Neural cell (in vitro differentiated cells): ENCODE results near the gene MGLL.

Source experiments
- CTCF ChIP-seq: fragments of 450-650 bp; IDR thresholded peaks from 2 replicates; pipeline ENCODE4 v1.5.1; 2014; ENCODE audit warnings: antibody characterized with exemption, mild to moderate bottlenecking, moderate library complexity; ENCODE audit not compliant: poor library complexity, severe bottlenecking
- EP300 ChIP-seq: fragments of 450-650 bp; conservative IDR thresholded peaks from 2 replicates; pipeline ENCODE4 v1.6.1; 2014; ENCODE audit warnings: antibody characterized with exemption, mild to moderate bottlenecking, moderate library complexity; ENCODE audit not compliant: poor library complexity, severe bottlenecking
- EZH2 ChIP-seq: fragments of 200-600, 300-800 bp; shearing (Covaris generic), sonication (generic); IDR thresholded peaks from 2 replicates; pipeline ENCODE4 v1.6.1; 2014; ENCODE audit warnings: antibody characterized with exemption, low read length, borderline replicate concordance, mild to moderate bottlenecking; ENCODE audit not compliant: insufficient read depth, poor library complexity, severe bottlenecking
- POLR2AphosphoS5 ChIP-seq: IDR thresholded peaks from 2 replicates; pipeline ENCODE4 v1.6.1; 2012
- RAD21 ChIP-seq: fragments of 450-650 bp; conservative IDR thresholded peaks from 2 replicates; pipeline ENCODE4 v1.6.1; 2014; ENCODE audit warnings: antibody characterized with exemption, mild to moderate bottlenecking, moderate library complexity
- REST ChIP-seq: IDR thresholded peaks from 2 replicates; pipeline ENCODE4 v1.6.1; 2012; ENCODE audit warnings: borderline replicate concordance
- SMC3 ChIP-seq: fragments of 450-650 bp; conservative IDR thresholded peaks from 2 replicates; pipeline ENCODE4 v1.6.1; 2014; ENCODE audit warnings: antibody characterized with exemption, mild to moderate bottlenecking, moderate library complexity; ENCODE audit not compliant: poor library complexity
- TAF1 ChIP-seq: IDR thresholded peaks from 2 replicates; pipeline ENCODE4 v1.6.1; 2012; ENCODE audit warnings: low read depth

- TF ChIP-seq REST (no peak), CTCF (no peak), EP300 (no peak), RAD21 (no peak), SMC3 (no peak), EZH2 (no peak), TAF1 (no peak), POLR2AphosphoS5 (no peak)
These were observed 130.3 kb downstream of the MGLL start for GRCh38 chr3:127691974-127692373.
